Ovary (tissue), 9 donors: ENCODE results near the gene TMEM198. TPM values are rescaled to one million over a fixed set of nuclear protein-coding genes. Genes with fewer than 3 reads are reported as not detected.

Experiments
- DNase-seq, 5 donors: peaks; one replicate each; pipeline ENCODE4 v3.0.0-alpha.2; 2019 to 2020
- H3K27ac ChIP-seq, 2 donors: fragments of 200-600 bp; one replicate each; pipeline versions ENCODE4 v1.5.1 to v1.8.0; 2019 to 2022
- H3K27me3 ChIP-seq: fragments of 200-600 bp; one replicate; pipeline ENCODE4 v1.8.0; 2022
- H3K36me3 ChIP-seq: fragments of 200-600 bp; sonication (generic); one replicate; pipeline ENCODE4 v1.5.1; 2019
- H3K4me1 ChIP-seq: one replicate; pipeline ENCODE4 v1.8.1; 2013; ENCODE audit warnings: mild to moderate bottlenecking, moderate library complexity; ENCODE audit not compliant: insufficient read depth
- H3K4me3 ChIP-seq: fragments of 200-600 bp; sonication (generic); one replicate; pipeline ENCODE4 v1.5.1; 2017
- H3K9me3 ChIP-seq, 2 donors: fragments of 200-600 bp in 1 of 2; sonication (generic) in 1 of 2; one replicate each; pipeline versions ENCODE4 v1.5.1 to v1.8.1; 2013 to 2019; ENCODE audit warnings: mild to moderate bottlenecking in 1 of 2, moderate library complexity in 1 of 2
- EP300 ChIP-seq: sonication (generic); formaldehyde crosslinking; IDR thresholded peaks from one replicate; pipeline ENCODE4 v1.6.1; 2017; ENCODE audit warnings: antibody characterized with exemption
- POLR2A ChIP-seq: fragments of 450-650 bp; IDR thresholded peaks from one replicate; pipeline ENCODE4 v1.6.1; 2017; ENCODE audit warnings: antibody characterized with exemption, mild to moderate bottlenecking, moderate library complexity
- WGBS, 3 donors: extraction: QIAGEN DNeasy Blood & Tissue Kit in 1 of 3; methylation state at CpG; one replicate each; pipeline versions ENCODE4 v1.1.5 to v1.1.7; 2013 to 2017; 5-methylcytosine and 5-hydroxymethylcytosine counted together
- intact Hi-C, 4 donors: fragments of 100-400 bp; cut with DNase I; formaldehyde crosslinking; loops; one replicate each; pipeline versions ENCODE4 v1.11.0 to v1.15.1; 2022 to 2023
- polyA plus RNA-seq, 2 donors: library from polyadenylated mRNA; stranded (reverse); fragments of 200-250 nt in 1 of 2; fragments of 350-450 nt in 1 of 2; fragmentation: Illumina TruSeq in 1 of 2; extraction: RNeasy Lipid Tissue Mini Kit (QIAGEN cat#74804) in 1 of 2; gene quantifications; one replicate each; pipeline ENCODE4 v1.2.3, GENCODE V29; 2013 to 2014
- total RNA-seq, 7 donors: library from RNA; depleted of rRNA in 2 of 7; stranded (reverse); fragments of >200 nt in 2 of 7; fragmentation: NEBNext Ultra II Directional in 3 of 7; extraction: Animal tissue kit (Norgen Biotek cat#: 25700) in 3 of 7; gene quantifications; one replicate each; pipeline versions ENCODE4 v1.1.0 to v1.2.4, GENCODE V29; 2016 to 2023
- TF ChIP-seq, protein P1 (sequence below), 3 donors: fragments of 450-650 bp in 2 of 3; fragments of 200-600 bp in 1 of 3; IDR thresholded peaks; one replicate each; pipeline versions ENCODE4 v1.5.1 to v1.8.0; 2016 to 2022; ENCODE audit warnings: antibody characterized with exemption in 3 of 3, mild to moderate bottlenecking in 1 of 3
- donor health status: DM: no; HTN: no; CAD: no; lungs with moderate emphysema.
- donor health status: DM: no; HTN: no; CAD: no.
- donor health status: Bipolar disorder and iron deficiency.
- donor health status: DM: yes; HTN: yes; CAD: no.
- donor health status: DM: no; HTN: no; CAD: no.
- donor health status: DM: yes; HTN: yes; CAD: no.

Gene TMEM198
- total and polyA plus RNA-seq, 9 donors: 0.62 to 22.7 (median 10.4) TPM

DNA sequence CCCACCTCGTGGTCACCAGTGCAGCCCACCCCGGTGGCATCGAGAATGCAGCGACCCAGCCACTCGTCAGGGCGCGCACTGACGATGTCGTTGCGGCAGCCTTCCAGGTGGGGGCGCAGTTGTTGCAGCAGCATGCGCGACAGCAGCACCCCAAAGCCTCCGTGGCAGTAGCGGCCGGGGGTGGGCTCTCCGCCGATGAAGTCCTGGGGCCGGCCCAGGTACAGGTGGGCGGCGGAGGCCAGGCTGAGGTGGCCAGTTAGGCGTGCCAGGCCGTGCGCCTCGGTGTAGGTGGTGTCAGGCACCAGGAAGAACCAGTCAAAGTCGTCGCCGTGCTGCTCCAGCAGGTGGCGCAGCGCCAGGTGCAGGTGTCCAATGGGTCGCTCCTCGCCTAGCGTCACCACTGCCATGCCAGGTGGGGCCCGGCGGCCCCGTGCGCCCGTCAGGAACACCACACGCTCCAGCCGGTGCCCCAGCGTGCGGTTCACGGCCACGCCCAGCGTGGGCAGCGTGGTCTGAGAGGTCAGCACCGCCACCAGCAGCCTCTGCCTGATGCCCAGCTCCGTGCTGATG, 2.1 kb upstream of the TMEM198 start:
- DNase-seq: peak; percentile 72 to 87 (median 86)
- H3K36me3 ChIP-seq: no peaks in the 10 kb centered on the region
- H3K27me3 ChIP-seq: no peaks in the 10 kb centered on the region
- H3K27ac ChIP-seq: peak overlapping the region; percentile 28 to 95
- no peaks in the 10 kb centered on the region for H3K9me3 ChIP-seq
- TF ChIP-seq, protein P1, sequence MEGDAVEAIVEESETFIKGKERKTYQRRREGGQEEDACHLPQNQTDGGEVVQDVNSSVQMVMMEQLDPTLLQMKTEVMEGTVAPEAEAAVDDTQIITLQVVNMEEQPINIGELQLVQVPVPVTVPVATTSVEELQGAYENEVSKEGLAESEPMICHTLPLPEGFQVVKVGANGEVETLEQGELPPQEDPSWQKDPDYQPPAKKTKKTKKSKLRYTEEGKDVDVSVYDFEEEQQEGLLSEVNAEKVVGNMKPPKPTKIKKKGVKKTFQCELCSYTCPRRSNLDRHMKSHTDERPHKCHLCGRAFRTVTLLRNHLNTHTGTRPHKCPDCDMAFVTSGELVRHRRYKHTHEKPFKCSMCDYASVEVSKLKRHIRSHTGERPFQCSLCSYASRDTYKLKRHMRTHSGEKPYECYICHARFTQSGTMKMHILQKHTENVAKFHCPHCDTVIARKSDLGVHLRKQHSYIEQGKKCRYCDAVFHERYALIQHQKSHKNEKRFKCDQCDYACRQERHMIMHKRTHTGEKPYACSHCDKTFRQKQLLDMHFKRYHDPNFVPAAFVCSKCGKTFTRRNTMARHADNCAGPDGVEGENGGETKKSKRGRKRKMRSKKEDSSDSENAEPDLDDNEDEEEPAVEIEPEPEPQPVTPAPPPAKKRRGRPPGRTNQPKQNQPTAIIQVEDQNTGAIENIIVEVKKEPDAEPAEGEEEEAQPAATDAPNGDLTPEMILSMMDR (IDR thresholded peaks at IDR 0.05): peak; percentile 91 to 98 (median 98)
- TF ChIP-seq EP300: no peak
- no peak for TF ChIP-seq POLR2A
- intact Hi-C loops: loop anchor here (1.0 to 5.0 kb wide), 4 partner anchors 101 to 146 kb away; no protein-coding TSS in a partner anchor
- peaks cover 12% of the 10 kb centered on the region for H3K4me1 ChIP-seq
- 9 to 22% (median 14%) methylated on average over 37 to 48 of the region's 48 CpGs for WGBS, 3 donors
- no peak overlapping the region for H3K4me3 ChIP-seq

DNA sequence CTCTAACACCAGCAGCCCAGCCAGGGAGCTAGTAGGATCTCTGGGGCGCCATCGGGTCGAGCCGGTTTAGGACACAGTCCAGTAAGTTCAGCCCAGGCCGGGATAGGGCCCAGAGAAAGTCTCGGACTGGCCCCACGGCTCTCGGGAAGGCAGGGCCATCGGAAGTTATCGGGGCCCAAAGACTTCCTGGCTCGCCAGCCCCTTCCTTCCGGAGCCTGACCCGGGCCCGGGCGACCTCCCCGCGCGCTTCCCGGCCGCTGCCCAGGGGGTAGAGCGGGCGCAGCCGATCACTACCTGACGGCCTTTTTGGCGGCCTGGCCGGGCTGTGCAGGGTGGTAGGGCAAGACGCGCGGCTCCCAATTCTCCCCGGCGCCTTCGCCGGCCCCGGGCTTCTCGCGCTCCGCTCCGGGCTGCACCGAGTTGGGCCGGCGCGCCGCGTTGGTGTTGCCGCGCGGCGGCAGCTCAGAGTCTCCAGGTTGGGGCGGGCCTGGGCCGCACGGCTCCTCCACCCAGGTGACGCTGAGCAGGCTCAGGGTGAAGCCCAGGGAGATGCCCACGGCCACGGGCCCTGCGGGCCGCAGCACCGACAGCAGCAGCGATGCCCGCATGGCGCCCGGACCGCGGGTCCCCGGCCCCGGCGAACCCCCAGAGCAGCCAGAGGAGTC, 765 bp upstream of the TMEM198 start:
- Histone ChIP-seq H3K9me3 (no peaks in the 10 kb centered on the region), H3K36me3 (no peaks in the 10 kb centered on the region), H3K27ac (peak overlapping the region; percentile 88 to 95), H3K4me3 (peak overlapping the region; percentile 82), H3K27me3 (no peaks in the 10 kb centered on the region), H3K4me1 (peaks cover 12% of the 10 kb centered on the region)
- intact Hi-C loops: loop anchor here (2.0 to 5.0 kb wide), 3 partner anchors 99 to 144 kb away; no protein-coding TSS in a partner anchor
- TF ChIP-seq POLR2A: no peak
- TF ChIP-seq, protein P1 (IDR thresholded peaks at IDR 0.05): no peak
- no peak for TF ChIP-seq EP300
- DNase-seq: peak in 1 of 5 donors; percentile 67
- 0 to 1% (median 0%) methylated on average over 40 to 66 of the region's 66 CpGs for WGBS, 3 donors

DNA sequence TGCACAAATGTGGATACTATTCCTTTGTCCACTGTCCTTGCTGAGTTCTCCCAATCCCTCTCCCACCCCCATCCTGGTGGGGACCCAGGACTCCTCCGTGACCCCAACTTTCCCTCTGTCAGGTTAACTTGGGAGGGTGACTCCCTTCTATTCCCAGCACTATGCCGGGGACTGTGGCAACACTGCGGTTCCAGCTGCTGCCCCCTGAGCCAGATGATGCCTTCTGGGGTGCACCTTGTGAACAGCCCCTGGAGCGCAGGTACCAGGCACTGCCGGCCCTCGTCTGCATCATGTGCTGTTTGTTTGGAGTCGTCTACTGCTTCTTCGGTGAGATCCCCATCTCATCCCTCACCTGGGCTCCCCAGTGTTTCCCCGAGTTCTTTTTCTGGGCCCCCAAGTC, 739 bp downstream of the TMEM198 start:
- Histone ChIP-seq H3K4me1 (peaks cover 9% of the 10 kb centered on the region), H3K27me3 (no peaks in the 10 kb centered on the region), H3K36me3 (no peaks in the 10 kb centered on the region), H3K9me3 (no peaks in the 10 kb centered on the region), H3K4me3 (peak overlapping the region; percentile 82), H3K27ac (peak overlapping the region; percentile 88 to 95)
- intact Hi-C loops: loop anchor here in 2 of 4 donors (5.0 kb wide), 2 partner anchors 98 to 143 kb away; no protein-coding TSS in a partner anchor
- TF ChIP-seq POLR2A (no peak), EP300 (no peak)
- TF ChIP-seq, protein P1 (IDR thresholded peaks at IDR 0.05): no peak
- 19 to 35% (median 25%) methylated on average over 9 of the region's 9 CpGs for WGBS, 3 donors
- peak in 1 of 5 donors; percentile 52 for DNase-seq

DNA sequence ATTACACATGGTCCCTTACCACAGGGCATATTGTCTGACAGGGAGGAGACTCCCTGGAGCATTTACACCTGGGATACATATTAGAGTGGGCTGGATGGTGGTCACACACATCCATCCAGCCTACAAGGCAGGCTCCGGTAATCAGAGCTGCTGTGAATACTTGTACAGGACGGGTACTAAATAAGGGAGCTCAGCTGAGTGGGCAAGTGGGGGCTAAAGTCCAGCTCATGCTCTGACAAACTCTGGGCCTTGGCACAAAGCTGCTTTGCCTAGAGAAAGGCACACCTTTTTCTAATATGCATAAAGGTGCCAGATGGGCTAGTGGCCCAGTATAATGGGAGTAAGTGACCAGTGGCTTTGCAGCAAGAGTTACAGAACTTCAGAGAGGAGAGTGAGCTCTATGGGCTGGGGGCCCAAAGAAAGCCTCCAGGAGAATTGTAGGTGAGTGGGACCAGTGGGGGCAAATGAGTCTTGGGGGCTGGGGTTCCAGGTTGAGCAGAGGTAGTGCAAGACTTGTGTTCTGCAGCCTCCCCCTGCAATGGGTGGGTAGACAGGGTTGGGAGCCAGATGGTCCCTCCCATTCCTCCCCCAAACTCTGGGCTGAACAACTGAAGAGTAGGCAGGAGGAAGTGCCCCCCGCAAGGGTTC, 1.6 kb downstream of the TMEM198 start:
- Histone ChIP-seq H3K4me1 (peaks cover 9% of the 10 kb centered on the region), H3K27me3 (no peaks in the 10 kb centered on the region), H3K9me3 (no peaks in the 10 kb centered on the region), H3K27ac (no peak overlapping the region), H3K4me3 (no peak overlapping the region), H3K36me3 (no peaks in the 10 kb centered on the region)
- DNase-seq: peak in 2 of 5 donors; percentile 31 to 39
- no peak for TF ChIP-seq POLR2A
- TF ChIP-seq EP300: no peak
- TF ChIP-seq, protein P1 (IDR thresholded peaks at IDR 0.05): no peak
- WGBS, 3 donors: 67 to 91% (median 78%) methylated on average over 3 of the region's 3 CpGs
- intact Hi-C loops: no loop called here
